RPMI8226 (cell line): Measurements from ENCODE around the gene UBE2S.

Experiments
- DNase-seq: peaks from one replicate; pipeline ENCODE4 v3.0.0-alpha.2; 2015

The UBE2S gene

GRCh38 chr19:55382013-55382412 lies 25.6 kb downstream of the UBE2S start:
- no peak for DNase-seq

- DNase-seq: no peak
Observed at GRCh38 chr19:55379174-55379573, 28.4 kb downstream of the UBE2S start.

GRCh38 chr19:55377356-55378131 lies 30.0 kb downstream of the UBE2S start:
- no peak for DNase-seq

- DNase-seq: peak; percentile 23
Observed at GRCh38 chr19:55376241-55376933, 31.2 kb downstream of the UBE2S start, which contains the start of gene TMEM190. TMEM190 (plus strand) TSS chr19:55376826; CDS start chr19:55376854, 28 bp downstream.

- DNase-seq: no peak
Observed at GRCh38 chr19:55373993-55374757, 33.4 kb downstream of the UBE2S start.

GRCh38 chr19:55373306-55373992 lies 34.1 kb downstream of the UBE2S start:
- DNase-seq: no peak

- DNase-seq: no peak
Observed at GRCh38 chr19:55372316-55373081, 35.1 kb downstream of the UBE2S start.

GRCh38 chr19:55370305-55370988 lies 37.1 kb downstream of the UBE2S start, which contains the start of gene IL11:
IL11 (minus strand) TSS chr19:55370463; CDS start chr19:55370310, 153 bp downstream.
- no peak for DNase-seq

- DNase-seq: no peak
Observed at GRCh38 chr19:55369653-55370304, 37.8 kb downstream of the UBE2S start.

- peak; percentile 47 for DNase-seq
Observed at GRCh38 chr19:55368701-55369563, 38.7 kb downstream of the UBE2S start.

- no peak for DNase-seq
Observed at GRCh38 chr19:55368106-55368505, 39.5 kb downstream of the UBE2S start.

GRCh38 chr19:55366790-55367189 lies 40.8 kb downstream of the UBE2S start:
- no peak for DNase-seq

- no peak for DNase-seq
Observed at GRCh38 chr19:55365964-55366363, 41.6 kb downstream of the UBE2S start.

GRCh38 chr19:55365245-55365644 lies 42.3 kb downstream of the UBE2S start:
- DNase-seq: no peak

- DNase-seq: no peak
Observed at GRCh38 chr19:55362990-55363716, 44.4 kb downstream of the UBE2S start, which contains the start of gene GARIN5B. GARIN5B (minus strand) TSS chr19:55363260; CDS start chr19:55363066, 194 bp downstream.

GRCh38 chr19:55362174-55362989 lies 45.2 kb downstream of the UBE2S start:
- no peak for DNase-seq

GRCh38 chr19:55360902-55361301 lies 46.7 kb downstream of the UBE2S start:
- no peak for DNase-seq
